Hematopoietic multipotent progenitor cell treated with erythropoietin and hydrocortisone succinate and interleukin-3 and kit ligand, for 4 days (in vitro differentiated cells): ENCODE results near the gene VWA7.
A peak's percentile ranks its signal among the peaks of the same experiment; 100 is the strongest.
"Not testable (repeated sequence)": the region's sequence is repeated elsewhere in the genome, so short reads cannot be mapped to it uniquely, and the experiment has no call there.

Experiments used
- DNase-seq: peaks from one replicate; pipeline ENCODE4 v3.0.0-alpha.2; 2015

VWA7 gene, protein sequence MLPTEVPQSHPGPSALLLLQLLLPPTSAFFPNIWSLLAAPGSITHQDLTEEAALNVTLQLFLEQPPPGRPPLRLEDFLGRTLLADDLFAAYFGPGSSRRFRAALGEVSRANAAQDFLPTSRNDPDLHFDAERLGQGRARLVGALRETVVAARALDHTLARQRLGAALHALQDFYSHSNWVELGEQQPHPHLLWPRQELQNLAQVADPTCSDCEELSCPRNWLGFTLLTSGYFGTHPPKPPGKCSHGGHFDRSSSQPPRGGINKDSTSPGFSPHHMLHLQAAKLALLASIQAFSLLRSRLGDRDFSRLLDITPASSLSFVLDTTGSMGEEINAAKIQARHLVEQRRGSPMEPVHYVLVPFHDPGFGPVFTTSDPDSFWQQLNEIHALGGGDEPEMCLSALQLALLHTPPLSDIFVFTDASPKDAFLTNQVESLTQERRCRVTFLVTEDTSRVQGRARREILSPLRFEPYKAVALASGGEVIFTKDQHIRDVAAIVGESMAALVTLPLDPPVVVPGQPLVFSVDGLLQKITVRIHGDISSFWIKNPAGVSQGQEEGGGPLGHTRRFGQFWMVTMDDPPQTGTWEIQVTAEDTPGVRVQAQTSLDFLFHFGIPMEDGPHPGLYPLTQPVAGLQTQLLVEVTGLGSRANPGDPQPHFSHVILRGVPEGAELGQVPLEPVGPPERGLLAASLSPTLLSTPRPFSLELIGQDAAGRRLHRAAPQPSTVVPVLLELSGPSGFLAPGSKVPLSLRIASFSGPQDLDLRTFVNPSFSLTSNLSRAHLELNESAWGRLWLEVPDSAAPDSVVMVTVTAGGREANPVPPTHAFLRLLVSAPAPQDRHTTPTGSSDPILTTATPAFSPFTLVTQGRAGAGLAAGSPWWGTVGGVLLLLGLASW

DNA sequence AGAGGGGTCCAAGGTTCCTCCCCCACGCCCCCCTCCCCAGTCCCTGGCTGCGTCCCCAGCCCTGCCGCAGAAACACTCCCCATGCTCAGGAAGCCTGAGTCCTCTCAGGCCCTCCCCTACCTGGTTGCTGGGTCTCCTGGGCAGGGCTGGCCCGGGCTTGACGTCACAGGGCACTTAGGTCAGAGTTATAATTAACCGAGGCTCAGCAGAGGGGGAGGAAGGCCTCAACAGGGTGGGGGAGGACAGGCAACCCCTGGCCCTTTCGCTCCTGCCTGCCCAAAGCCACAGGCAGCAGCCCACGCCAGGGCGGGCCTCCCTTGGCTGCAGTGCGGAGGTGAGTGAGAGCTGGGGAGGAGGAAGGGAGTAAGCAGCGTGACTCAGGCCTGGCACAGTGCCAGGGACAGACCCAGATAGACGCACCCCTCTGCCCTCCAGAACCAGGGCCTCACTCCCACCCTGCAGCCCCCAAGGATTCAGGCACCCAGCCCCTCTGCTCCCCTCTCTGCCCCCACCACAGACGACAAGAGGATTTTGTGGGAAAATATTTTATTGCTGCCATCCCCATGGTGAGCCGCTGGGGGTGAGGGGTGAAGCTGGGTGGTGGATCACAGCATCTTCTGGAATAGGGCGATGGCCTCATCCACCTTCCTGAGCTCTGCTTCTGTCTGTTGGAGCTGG, at the start of gene VWA7:
Gene VWA7, minus strand, starts transcription at position 340 of the 678 bp plus-strand sequence. CDS start 549 bp downstream, outside the sequence.
- peak; percentile 91 for DNase-seq

DNA sequence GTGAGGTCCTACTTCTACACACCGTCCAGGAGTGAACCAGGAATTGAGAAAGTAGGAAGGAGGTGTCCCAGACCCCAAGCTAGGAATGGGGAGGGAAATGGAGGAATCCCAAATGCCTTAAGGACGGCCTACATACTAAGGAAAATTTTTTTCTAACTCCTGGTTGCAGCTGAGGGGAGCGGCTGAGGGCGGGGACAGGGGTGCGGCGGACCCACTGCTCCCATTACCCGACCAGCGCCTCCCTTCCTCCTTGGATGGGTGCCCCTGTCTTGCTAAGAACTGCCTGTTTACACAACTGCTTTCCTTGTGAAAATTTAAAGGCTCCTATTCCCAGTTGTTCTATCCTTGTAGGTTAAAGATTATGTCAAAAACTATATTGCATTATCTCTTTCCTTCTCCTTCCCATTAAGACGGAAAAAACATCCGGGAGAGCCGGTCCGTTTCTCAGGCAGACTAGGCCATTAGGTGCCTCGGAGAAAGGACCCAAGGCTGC, 49.7 kb upstream of the VWA7 start:
- DNase-seq, result peak; percentile 89

DNA sequence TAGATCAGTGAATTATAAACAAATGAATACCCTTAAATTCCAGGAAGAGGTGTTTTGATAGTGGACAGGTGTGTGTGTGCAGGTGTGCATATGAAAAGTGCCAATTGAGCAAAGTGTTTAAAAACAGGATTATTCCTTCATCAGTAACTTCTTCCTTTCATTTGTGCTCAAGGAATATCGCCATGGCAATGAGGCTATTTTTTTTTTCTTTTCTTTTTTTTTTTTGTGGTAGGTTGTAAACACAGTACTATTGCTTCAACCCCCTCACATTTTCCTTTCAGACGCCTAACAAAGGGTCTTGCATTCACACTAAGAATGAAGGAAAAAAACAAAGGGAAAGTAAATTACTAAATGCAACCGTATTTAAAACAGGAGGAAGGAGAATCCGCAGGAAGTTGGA, 48.4 kb upstream of the VWA7 start:
- no peak for DNase-seq

DNA sequence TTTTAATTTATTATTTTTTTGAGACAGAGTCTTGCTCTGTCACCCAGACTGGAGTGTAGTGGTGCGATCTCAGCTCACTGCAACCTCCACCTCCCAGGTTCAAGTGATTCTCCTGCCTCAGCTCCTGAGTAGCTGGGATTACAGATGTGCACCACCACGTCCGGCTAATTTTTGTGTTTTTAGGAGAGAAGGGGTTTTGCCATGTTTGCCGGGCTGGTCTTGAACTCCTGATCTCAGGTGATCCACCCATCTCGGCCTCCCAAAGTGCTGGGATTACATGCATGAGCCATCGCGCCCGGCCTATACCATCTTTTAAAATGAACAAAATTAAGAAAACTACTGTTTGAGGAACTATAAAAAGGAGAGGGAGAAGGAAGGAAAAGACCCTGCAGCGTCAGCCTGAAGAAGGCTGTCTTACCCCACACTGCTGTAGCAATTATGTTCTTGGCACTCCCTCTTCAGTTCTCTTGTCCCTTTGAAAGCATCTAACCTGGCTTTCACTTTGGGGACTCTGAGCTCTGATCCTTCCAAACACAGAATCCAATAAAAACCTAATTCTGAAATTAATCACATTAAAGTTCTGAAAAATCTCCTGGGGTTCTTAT, 46.6 kb upstream of the VWA7 start:
- peak; percentile 48 for DNase-seq

DNA sequence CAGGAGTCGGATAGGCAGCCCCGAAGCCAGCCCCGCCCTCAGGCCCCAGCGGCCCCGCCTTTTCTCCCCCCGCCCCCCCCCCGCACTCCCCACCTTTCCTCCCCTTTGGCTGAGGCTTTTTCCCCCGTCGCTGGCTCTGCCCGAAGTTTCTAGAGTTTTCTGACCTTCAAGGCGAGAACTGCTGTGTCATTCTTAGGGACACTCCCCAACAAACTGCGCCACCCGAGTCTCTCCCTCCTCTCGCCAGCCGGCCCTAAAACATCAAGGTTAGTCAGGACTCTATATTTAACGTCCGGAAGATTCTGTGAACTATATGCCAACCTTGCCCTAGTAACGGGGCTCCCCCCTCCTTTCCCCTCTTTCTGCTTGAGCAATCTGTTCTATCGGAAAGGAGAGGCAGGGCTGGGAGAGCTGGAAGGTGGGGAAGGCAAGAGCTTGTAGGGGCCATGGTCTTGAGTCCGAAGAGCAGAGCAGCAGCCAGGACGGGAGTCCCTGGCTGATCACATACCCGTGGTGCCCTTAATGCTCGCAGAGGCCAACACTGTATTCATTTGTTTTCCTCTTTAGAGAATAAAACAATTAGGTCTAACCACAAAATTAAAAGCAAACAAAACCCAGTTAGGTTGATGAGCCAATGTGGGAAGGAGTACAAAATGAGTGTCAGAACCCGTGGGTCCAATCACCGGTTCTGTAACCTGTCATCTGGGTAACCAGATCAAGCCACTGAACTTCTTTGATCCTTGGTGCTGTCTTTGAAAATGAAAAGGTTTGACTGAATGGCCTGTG, 45.1 kb upstream of the VWA7 start:
- DNase-seq, result peak; percentile 95

DNA sequence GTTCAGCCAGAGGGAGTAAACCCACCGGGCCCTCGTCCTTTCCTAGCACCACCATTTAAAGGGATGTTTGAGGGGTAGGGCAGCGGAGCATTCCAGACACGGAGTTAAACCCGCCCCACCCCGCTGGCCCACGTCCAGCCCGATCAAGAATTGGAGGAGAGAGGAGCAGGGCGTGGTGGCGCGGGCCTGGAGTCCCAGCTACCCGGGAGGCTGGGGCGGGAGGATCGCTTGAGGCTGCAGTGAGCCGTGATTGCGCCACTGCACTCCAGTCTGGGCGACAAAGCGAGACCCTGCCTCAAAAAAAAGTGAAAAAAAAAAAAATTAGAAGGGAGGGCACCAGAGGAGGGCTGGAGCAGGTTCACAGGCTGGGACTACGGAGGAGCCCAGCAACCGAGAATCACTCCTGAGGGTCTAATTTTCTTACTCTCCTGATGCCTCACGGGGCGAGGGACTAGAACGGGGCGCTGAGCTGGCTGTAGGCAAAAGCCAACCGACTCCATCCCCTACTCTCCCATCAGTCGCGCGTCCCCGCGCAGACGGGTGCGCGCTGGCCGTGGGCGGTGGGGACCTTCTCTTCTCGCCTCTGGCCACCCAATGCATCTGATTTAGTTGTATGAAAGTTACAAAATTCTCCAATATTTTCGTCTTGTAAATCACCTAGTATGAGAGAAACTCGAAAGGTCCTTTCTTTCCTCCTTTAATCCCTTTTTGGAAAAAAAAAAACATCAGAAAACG, 44.3 kb upstream of the VWA7 start:
- DNase-seq, result peak; percentile 71

DNA sequence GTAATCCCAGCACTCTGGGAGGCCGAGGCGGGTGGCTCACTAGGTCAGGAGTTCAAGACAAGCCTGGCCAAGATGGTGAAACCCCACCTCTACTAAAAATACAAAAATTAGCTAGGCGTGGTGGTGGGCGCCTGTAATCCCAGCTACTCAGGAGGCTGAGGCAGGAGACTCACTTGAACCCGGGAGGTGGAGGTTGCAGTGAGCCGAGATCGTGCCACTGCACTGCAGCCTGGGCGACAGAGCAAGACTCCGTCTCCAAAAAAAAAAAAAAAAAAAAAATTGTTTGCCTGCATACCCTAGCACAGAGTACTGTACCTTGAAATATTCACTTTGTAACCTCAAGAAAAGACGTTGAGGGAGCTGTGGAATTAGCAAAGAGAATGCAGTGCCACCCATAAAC, 43.3 kb upstream of the VWA7 start:
- not testable (repeated sequence) for DNase-seq

DNA sequence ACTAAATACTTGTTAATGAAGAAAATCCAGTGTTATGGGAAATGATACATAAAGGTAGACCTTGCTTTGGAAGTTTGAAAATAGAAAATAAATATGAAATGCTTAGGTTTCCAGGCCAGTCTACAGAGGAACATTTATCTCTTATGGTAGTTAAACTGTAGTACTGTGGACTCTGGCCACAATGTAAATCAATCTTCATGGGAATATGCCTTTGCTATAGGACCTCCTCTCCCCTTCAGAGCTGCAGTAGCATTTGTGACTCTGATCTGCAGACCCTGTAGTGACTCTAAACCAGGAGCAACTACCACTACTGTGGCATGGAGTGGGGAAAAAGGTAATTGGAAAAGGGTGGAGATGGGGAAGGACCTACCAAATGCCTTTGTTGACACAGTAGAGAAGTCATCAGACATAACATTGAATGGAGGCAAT, 42.8 kb upstream of the VWA7 start:
- DNase-seq, result no peak

DNA sequence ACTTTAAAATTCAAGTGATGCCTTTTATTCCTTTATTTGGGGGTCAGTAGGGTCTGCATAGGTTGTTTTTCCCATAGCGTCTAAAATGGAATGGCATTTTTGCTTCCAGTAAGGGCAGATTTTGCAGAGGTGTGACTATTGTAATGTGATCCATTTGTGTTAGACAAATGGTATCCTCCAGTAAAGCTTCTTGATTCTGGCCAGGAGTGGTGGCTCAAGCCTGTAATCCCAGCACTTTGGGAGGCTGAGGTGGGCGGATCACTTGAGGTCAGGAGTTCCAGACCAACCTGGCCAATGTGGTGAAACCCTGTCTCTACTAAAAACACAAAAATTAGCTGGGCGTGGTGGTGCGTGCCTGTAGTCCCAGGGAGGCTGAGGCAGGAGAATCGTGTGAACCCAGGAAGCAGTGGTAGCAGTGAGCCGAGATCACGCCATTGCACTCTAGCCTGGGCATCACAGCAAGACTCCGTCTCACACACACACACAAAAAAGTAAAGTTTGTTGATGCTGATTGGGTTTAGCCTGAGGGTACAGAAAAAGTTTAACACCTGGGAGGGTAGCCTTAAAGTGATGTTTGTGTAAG, 40.9 kb upstream of the VWA7 start:
- DNase-seq, result not testable (repeated sequence)

DNA sequence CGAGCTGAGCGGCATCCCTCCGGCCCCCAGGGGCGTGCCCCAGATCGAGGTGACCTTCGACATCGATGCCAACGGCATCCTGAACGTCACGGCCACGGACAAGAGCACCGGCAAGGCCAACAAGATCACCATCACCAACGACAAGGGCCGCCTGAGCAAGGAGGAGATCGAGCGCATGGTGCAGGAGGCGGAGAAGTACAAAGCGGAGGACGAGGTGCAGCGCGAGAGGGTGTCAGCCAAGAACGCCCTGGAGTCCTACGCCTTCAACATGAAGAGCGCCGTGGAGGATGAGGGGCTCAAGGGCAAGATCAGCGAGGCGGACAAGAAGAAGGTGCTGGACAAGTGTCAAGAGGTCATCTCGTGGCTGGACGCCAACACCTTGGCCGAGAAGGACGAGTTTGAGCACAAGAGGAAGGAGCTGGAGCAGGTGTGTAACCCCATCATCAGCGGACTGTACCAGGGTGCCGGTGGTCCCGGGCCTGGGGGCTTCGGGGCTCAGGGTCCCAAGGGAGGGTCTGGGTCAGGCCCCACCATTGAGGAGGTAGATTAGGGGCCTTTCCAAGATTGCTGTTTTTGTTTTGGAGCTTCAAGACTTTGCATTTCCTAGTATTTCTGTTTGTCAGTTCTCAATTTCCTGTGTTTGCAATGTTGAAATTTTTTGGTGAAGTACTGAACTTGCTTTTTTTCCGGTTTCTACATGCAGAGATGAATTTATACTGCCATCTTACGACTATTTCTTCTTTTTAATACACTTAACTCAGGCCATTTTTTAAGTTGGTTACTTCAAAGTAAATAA, 40.2 kb upstream of the VWA7 start:
- DNase-seq, result peak; percentile 72

DNA sequence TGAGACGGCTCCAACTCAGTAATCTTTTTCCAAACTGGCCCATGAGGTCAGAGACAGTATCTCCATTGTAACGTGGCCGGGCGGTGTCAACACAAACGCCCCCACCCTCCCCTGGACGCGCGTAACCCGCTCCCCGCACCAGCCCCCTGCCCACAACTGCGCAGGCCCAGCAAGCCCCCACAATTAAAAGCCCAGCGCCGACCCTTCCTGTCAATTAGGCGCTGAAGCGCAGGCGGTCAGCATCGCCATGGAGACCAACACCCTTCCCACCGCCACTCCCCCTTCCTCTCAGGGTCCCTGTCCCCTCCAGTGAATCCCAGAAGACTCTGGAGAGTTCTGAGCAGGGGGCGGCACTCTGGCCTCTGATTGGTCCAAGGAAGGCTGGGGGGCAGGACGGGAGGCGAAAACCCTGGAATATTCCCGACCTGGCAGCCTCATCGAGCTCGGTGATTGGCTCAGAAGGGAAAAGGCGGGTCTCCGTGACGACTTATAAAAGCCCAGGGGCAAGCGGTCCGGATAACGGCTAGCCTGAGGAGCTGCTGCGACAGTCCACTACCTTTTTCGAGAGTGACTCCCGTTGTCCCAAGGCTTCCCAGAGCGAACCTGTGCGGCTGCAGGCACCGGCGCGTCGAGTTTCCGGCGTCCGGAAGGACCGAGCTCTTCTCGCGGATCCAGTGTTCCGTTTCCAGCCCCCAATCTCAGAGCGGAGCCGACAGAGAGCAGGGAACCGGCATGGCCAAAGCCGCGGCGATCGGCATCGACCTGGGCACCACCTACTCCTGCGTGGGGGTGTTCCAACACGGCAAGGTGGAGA, 38.1 kb upstream of the VWA7 start, which contains the start of the genes HSPA1A and HSPA1L:
Gene HSPA1A, plus strand, starts transcription at position 519 of the 814 bp plus-strand sequence. Its CDS starts 214 bp downstream, at position 733.
Gene HSPA1L, minus strand, starts transcription at position 259 of the 814 bp plus-strand sequence. CDS start 3,311 bp downstream, outside the sequence.
- peak; percentile 96 for DNase-seq

DNA sequence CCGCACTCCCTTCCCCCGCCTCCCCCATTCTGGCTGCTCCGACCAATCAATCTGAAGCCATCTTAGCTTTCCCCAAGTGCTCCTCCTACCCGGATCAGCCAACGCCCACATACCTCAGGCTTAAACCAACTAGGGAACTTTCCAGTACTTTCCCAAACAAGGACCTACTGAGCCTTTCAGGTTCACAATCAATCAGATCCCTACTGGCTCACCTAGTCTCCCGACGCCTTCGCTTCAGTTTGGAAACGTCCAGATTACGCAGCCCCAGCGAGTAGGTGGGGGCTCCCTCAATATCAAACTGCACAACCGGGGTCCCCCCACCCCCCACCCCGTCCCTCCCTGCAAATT, 37.5 kb upstream of the VWA7 start:
- peak; percentile 95 for DNase-seq

DNA sequence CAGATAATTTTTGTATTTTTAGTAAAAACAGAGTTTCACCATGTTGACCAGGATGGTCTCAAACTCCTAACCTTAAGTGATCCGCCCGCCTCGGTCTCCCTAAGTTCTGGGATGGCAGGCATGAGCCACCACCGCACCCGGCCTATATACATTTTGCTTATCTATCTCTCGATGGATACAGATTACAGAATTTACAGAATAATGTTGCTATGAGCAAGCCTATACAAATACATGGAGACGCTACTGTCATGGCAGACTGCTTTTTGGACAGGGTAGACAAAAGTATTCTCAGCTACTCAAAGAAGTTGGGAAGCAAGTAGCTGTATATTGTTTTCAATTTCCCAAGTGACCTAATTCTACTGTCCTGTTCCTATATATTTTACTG, 36.3 kb upstream of the VWA7 start:
- no peak for DNase-seq

DNA sequence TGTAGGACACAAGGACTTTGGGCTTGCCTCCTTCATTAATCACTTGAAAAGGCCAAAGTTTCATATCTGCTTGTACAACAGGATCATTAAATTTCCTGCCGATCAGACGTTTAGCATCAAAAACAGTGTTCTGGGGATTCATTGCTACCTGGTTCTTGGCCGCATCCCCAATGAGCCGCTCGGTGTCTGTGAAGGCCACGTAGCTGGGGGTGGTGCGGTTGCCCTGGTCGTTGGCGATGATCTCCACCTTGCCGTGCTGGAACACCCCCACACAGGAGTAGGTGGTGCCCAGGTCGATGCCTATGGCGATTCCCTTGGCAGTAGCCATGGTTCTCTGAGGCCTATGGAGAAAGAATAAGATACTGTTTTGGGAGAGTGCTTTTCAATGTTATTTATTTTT, 34.5 kb upstream of the VWA7 start:
- DNase-seq, result no peak

DNA sequence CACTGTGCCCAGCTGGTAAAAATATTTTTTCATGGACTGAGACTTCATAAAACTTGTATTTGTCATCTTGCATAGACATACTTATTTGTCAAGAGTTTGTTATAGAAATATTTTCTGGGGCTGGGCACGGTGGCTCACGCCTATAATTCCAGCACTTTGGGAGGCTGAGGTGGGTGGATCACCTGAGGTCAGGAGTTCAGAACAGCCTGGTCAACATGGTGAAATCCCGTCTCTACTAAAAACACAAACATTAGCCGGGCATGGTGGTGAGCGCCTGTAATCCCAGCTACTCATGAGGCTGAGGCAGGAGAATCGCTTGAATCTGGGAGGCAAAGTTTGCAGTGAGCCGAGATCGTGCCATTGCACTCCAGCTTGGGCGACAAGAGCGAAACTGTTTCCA, 31.5 kb upstream of the VWA7 start:
- not testable (repeated sequence) for DNase-seq

DNA sequence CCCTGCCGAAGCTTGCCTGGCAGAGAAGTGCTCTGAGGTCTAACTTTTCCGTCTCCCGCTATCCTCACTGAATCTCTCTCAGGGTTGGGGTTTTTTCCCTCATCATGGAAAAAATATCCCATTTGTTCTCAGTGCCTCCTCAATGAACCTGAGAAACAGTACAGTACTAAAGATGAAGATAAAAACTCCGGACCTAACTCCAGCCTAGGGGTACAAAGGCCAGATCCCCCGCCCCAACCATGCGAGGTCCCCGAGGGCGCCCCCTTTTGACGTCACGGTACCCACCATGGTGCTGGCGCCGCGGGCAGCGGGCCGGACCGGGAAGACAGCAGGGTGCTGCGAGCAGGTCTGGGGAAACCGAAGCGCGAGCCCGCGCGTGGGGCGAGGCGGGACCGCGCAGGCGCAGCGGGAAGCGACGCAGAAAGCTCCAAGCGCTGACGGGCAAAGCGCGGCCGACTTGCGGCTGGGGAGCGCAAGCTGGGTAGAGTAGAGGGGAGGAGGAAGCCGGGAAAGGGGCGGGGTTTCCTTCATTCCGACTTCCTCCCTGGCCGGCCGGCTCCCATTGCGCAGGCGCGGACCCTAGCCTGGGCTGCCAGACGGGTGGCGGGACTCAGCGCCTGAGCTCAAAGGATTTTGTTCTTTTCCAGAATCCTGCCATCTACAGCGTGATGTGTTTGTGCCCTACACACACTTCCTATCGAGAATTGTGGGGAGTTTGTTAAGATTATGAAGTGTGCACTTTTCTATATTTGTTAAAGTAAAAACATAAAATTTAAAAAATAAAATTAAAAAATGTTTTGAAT, 29.5 kb upstream of the VWA7 start, which contains the start of gene LSM2:
Gene LSM2, minus strand, starts transcription at position 497 of the 803 bp plus-strand sequence. Its CDS starts 209 bp downstream, at position 288.
- peak; percentile 99 for DNase-seq

DNA sequence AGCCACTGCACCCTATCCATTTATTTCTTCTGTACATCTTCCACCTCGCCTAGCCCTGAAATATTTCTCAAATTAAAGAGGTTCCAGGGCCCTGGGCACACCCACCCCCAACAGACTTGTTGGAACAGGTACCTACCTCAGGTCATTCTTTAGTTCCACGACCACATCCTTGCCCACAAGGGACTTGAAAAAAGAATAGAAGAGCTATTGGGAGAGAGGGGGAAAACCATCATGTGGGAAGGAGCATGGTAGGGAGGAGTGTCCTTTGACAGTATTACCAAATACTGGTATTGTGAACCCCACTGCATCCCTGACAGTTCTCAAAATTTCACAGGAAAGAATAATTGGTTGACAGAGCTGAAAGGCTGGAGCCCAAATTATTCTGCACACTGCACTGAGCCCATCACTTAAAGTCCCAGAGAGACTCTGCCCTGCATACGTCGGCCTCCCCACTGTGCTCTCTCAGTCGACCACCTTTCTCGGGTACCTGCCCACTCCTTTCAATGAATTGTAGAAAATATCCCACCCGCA, 28.9 kb upstream of the VWA7 start:
- DNase-seq, result no peak
